ENCODE results near the gene NEK5.
A peak's percentile ranks its signal among the peaks of the same experiment; 100 is the strongest.
"Not testable (repeated sequence)": the region's sequence is repeated elsewhere in the genome, so short reads cannot be mapped to it uniquely, and the experiment has no call there.

NEK5 gene

DNA sequence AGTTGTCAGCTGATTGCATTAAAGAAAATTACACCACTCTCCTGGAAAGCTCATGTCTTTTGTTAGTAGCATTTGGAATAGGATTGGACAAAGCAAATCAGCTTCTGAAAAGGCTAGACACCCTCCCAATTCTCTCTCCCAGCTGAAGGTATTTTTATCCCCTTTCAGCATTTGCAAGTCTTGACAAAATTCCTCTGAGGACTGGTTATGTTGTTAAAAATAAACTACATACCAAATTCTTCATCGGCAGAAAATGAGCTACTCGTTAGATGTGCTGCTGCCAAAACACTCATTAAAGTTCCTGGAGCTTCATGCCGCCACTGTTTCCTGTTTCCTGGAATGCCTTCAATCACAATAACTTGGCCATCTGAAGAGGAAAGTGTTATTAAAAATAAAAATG lies 67.3 kb downstream of the NEK5 start:
- DNase-seq (ENCODE audit: low read depth): no peak

DNA sequence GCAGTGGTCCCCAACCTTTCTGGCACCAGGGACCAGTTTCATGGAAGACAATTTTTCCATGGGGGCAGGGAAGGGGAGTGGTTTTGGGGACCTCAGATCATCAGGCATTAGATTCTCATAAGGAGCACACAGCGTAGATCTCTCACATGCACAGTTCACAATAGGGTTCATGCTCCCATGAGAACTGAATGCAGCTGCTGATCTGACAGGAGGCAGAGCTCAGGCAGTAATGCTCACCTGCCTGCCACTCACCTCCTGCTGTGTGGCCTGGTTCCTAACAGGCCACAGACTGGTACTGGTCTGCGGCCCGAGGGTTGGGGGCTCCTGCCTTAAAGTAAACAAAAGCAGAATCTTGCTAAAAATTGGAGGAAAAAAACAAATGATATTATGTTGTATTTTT lies 67.8 kb downstream of the NEK5 start:
- not testable (repeated sequence) for DNase-seq (ENCODE audit: low read depth)

DNA sequence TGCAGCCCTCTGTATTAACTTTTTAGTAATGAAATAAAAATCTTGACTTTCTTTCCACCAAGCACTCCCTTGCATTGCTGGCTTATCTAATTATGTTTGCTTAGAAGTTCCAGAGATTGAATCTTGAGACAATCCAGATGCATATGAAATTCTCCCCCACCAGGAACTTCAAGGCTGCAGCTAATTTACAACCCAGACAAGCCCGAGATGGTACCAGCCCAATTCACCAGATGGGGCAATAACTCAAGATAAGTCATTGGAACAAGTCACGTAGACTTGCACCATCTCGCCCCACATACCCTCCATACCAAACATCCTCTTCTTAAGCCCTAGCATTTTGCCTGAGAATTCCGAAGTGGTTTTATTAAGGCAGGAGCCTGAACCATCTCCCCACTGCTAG lies 75.4 kb downstream of the NEK5 start:
- no peak for DNase-seq (ENCODE audit: low read depth)

DNA sequence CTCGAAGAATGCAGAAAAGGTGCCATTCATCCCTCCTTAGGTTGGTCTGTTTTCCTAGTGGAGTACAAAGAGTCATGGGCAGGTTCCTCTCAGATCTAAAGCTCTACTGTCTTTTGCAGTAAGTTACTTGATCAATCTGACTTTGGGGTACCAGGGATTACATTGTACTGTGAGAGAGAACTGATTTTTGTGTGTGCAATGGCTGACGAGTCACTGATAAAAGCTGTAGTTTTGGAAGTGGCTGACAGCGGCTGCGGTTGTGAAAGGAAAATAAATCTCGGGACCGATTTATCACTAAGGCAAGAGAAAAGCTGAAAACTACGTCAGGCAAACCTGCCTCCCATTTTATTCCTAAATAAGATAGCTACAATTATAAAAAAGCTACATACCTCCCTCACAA lies 77.5 kb downstream of the NEK5 start:
- no peak for DNase-seq (ENCODE audit: low read depth)

DNA sequence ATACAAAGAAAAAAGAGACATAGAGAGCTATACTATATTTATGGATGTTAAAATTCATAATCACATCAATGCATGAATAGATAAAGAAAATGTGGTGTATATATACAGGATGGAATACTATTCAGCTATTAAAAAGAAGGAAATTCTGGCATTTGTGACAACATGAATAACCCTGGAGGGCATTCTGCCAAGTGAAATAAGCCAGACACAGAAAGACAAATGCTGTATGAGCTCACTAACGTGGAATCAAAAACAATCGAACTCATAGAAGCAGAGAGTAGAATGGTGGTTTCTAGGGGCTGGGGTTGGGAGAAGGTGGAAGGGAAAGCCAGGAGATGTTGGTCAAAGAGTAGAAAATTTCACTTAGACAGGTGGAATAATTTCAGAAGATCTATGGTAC lies 80.4 kb downstream of the NEK5 start:
- DNase-seq (ENCODE audit: low read depth): no peak

DNA sequence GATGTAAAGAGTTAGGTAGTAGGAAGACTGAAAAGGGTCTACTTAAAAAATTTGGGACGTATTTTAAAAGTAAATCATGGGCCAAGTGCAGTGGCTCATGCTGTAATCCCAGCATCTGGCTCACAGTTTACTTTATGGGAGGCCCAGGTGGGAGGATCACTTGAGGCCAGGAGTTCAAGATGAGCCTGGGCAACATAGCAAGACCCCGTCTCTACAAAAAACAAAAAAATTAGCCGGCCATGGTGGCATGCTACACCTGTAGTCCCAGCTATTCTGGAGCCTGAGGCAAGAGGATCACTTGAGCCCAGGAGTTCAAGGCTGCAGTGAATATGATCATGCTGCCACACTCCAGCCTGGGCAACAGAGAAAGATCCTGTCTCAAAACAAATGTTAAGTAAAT lies 81.4 kb downstream of the NEK5 start:
- no peak for DNase-seq (ENCODE audit: low read depth)

DNA sequence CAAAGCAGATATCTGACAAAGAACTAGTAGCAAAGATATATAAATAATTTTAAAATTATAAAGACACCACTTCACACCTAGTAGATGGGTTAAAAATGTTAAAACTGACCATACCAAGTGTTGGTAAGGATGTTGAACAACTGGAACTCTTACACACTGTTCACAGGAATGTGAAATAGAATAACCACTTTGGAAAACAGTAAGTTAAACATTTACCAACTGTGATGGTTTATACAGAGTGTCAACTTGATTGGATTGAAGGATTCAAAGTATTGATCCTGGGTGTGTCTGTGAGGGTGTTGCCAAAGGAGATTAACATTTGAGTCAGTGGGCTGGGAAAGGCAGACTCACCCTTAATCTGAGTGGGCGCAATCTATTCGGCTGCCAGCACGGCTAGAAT lies 85.2 kb downstream of the NEK5 start:
- DNase-seq (ENCODE audit: low read depth): no peak

DNA sequence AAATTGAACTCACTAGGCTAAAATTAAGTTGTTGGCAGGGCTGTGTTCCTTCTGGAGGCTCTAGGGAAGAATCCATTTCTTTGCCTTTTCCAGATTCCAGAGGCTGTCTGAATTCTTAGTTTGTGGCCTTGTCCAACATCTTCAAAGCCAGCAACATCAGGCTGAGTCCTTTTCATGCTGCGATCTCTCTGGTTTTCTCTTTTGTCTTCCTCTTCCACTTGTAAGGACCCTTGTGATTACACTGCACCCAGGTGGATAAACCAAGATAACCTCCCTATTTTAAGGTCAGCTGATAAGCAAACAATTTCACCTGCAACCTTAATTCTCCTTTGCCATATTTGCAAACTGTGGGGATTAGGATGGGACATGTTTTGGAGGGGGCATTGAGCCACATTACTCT lies 92.8 kb downstream of the NEK5 start:
- no peak for DNase-seq (ENCODE audit: low read depth)

DNA sequence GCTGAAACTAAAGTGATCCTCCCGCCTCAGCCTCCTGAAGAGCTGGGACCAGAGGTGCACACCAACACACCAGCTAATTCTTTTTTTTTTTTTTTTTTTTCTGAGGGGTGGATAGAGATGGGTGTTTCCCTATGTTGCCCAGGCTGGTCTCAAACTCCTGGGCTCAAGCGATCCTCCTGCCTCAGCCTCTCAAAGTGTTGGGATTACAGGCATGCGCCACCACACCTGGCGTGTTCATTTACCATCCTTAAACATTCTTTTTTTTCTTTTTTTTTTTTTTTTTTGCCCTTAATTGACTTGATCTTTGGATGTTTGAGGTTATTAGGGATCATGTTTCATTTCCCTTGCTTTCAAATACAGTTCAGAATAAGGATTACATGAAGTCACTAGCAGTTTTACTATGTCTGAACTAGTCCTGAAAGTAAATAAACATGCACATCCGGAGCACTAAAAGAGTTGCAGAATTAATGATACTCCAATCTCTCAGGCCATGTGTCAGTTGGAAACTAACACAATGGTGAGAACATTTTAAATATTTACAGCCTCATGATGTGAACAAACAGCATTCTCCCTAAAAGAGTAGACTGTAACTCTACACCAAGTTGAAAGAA lies 94.2 kb downstream of the NEK5 start:
- no peak for DNase-seq (ENCODE audit: low read depth)

DNA sequence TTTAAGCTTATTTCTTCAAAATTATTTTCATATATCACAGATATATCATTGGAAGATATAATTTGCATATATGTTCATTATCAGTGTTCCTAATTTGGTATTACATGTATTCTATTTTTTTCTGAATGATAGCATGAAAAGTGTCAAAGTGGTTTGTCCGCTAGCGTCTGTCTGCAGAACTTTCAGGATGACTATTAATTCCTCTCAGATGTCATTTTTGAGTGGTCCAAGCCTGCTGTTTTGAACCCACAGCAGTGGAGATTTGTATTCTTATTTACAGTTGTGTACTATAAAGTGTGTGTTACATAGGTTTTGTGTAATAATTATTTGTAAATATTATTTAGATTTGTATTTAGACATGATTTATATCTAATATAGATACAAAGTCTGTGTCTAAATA lies 95.8 kb downstream of the NEK5 start:
- DNase-seq (ENCODE audit: low read depth): no peak

DNA sequence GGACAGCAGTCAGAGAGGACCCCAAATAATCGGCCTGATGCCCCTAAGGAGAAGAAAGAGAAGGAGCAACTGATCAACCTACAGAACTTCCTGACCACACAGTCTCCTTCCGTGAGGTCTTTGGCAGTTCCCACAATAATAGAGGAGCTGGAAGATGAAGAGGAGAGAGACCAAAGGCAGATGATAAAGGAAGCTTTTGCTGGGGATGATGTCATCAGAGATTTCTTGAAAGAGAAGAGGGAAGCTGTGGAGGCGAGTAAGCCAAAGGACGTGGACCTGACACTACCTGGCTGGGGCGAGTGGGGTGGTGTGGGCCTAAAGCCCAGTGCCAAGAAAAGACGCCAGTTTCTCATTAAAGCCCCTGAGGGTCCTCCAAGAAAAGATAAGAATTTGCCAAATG lies 98.5 kb downstream of the NEK5 start:
- not testable (repeated sequence) for DNase-seq (ENCODE audit: low read depth)

DNA sequence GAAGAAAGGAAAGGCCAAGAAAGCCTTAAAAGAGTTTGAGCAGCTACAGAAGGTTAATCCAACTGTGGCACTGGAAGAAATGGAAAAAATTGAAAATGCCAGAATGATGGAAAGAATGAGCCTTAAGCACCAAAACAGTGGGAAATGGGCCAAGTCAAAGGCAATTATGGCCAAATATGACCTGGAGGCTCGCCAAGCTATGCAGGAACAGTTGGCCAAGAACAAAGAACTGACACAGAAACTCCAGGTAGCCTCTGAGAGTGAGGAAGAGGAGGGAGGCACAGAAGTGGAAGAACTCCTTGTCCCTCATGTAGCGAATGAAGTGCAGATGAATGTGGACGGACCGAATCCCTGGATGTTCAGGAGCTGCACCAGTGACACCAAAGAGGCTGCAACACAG lies 99.3 kb downstream of the NEK5 start:
- DNase-seq (ENCODE audit: low read depth): no peak

DNA sequence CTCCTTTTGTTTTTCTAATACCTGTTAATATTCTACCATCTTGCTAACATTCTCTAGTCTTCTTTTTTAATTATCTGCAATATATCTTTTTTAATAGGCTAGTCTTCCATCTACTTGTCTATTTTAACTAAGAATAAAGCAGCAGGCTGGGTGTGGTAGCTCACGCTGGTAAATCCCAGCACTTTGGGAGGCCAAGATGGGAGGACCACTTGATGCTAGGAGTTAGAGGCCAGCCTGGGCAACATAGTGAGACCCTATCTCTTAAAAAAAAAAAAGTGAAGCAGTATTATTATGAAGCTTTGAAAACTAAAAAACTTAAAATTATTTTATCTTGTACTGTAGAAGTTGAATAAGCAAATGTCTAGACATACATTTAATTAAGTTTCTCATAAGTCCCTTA lies 101.0 kb downstream of the NEK5 start:
- DNase-seq (ENCODE audit: low read depth): no peak

DNA sequence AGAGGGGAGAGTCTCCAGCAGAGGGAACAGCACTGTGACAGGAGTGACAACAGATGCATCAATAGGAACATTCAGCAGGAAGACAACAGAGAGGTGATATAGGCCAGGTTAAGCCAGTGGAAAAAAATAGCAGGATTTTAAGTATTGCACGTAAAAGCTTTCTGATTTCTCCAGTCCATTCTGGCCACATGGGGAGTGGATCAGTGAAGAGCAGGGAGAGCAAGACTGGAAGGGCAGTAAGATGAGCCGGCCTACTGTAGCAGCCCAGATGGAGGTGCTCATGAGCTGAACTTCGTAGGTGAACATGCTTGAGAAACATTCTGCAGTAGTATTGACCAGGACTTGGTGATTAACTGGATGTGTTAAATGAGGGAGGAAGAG lies 102.6 kb downstream of the NEK5 start:
- no peak for DNase-seq (ENCODE audit: low read depth)

DNA sequence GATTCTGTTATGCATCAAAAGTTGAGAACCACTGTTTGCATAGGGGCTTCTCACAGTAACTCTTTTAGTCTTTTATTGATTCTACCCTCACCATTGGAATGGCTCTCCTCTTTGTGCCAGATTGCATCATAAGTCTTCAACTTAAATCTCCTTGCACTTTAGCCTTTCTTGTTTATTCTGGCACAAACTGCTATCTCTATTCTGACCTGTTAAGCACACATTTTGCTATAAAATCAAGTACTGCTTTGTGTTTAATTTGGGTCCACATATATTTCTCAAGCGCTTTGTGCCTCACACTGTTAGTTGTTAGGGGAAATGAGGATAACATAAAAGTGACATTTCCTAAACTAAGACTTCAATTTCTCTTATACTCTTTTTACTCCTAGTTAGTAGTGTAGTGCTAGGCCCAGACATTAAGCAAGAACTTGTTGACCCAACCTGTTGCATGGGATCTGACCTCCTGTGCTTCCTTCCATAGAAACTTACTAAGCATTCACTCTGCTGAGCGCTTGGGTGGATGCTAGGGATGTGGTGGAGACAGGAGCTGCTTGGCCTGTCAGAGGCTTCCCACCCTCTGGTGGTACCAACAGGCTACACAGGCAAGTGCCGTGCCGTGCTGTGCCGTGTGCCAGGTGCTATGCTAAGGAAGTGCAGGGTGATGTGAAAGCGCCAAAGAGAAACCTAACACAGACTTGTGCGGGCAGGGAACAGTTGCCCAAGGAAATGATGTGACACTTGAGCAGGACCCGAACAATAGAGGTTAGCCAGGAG lies 103.2 kb downstream of the NEK5 start:
- DNase-seq (ENCODE audit: low read depth): no peak

DNA sequence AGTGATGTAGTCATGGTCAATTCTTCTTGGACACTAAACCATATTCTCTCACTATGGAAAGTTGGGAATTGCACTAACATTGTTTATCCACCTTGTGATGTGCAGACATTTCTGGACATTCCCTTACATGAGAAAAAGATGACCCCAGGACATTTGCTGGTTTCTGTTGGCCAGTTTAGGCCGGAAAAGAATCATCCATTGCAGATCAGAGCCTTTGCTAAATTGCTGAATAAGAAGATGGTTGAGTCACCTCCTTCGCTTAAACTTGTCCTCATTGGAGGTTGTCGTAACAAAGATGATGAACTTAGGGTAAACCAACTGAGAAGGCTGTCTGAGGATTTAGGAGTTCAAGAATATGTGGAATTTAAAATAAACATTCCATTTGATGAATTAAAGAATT lies 104.4 kb downstream of the NEK5 start, which contains the start of gene UTP14C:
TSS of gene UTP14C (plus strand) at position 211 of the 400 bp plus-strand sequence. CDS start 4,114 bp downstream, outside the sequence.
- no peak for DNase-seq (ENCODE audit: low read depth)

DNA sequence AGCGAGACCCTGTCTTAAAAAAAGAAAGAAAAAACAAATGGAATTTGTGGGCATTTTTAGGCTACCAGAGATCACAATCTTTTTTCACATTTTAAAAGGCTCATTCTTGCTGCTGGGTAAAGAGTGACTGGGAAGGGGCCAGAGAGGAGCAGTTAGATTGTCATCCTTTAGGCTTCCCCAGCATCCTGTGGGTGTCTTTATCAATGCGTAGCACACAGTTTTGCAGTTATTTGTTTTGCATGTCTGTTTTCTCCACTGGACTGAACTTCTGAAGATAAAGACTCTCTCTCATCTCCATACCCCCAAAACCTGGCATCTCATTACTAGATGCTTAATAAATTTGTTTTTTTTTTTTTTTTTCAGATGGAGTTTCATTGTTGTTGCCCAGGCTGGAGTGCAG lies 106.5 kb downstream of the NEK5 start:
- no peak for DNase-seq (ENCODE audit: low read depth)

DNA sequence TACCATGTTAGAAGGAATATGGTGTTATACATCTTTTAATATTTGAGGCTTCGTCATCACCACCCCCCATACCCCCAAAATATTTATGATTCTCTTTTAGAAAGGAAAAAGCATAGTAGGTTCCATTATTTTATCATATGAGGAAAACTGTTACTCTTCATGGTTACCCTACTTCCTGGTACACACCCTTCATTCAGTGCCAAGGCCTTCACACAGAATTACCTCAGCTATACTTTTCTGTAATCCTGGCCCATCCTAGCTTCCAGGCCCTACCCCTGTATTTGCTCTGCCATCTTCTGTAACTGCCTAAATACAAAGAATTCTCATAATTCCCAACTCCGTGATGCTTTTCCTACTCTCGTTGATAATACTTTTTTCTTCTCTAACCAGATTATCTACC lies 108.7 kb downstream of the NEK5 start:
- no peak for DNase-seq (ENCODE audit: low read depth)

DNA sequence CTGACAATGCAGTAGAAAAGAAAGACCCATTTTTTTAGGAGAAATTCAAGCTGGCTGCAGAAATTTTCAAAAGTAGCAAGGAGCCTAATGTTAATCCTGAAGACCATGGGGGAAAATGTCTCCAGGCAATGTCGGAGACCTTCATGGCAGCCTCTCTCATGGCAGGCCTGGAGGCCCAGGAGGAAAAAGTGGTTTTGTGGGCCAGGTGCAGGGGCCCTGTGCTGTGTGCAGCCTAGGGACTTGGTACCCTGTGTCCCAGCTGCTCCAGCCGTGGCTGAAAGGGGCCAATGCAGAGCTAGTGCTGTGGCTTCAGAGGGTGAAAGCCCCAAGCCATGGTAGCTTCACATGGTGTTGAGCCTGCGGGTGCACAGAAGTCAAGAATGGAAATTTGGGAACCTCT lies 112.6 kb downstream of the NEK5 start:
- DNase-seq (ENCODE audit: low read depth): no peak

DNA sequence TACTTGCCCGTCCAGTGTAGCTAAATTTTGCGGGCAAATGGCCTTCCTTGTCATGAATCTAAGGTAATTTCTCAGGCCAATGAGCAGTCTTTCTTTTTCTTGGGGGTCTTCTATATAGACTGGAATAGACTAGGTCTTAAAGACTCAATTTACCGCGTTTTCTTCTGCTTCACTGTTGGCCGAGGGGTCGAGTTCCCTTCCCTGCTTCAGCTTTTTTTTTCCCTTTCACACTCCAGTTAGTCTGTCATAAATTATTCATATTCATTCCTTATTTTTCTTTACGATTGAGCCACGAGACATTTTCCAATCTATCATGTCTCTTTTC lies 116.4 kb downstream of the NEK5 start:
- DNase-seq (ENCODE audit: low read depth): no peak

DNA sequence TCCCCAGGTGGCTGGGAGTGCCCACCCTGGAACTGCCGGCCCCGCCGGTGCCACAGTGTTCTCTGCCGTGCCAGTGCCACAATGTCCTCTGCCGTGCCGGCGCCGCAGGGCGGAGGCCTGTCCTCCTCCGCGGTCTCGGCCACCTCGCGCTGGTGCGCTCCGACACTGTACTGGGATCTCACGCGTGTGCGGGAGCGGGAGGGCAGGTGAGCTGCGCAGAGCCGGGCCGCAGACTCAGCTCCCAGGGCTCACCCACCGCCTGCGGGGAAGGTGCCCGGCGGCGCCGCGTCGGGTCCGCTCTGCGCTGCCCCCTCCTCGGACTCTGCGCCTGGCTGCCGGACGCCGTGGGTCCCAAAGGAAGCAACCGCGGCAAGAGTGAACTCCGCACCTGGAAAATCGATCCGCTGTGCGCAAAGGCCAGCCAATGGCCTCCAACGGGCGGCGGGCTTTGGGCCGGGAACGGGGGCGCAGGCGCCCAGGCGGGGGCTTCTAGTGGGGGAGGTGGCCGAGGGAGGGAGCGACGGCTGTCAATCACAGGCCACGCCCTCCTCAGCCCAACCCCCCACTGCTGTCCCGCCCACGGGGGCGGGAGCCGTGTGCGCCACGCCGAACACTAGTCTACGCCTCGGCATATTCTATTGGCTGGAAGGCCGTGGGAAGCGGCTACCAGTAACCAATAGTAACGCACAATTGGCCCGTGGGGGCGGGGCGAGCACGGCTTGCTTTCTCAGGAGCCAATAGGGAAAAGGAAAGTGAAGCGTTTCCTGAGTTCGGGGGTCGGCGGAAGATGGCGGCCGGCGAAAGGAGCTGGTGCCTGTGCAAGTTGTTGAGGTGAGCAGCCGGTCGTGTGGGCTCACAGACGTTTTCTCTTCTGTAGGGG lies 117.0 kb downstream of the NEK5 start, which contains the start of gene ALG11:
TSS of gene ALG11 (plus strand) at position 767 of the 880 bp plus-strand sequence. CDS start at position 788, 21 bp downstream.
- DNase-seq (ENCODE audit: low read depth): peak; percentile 96

DNA sequence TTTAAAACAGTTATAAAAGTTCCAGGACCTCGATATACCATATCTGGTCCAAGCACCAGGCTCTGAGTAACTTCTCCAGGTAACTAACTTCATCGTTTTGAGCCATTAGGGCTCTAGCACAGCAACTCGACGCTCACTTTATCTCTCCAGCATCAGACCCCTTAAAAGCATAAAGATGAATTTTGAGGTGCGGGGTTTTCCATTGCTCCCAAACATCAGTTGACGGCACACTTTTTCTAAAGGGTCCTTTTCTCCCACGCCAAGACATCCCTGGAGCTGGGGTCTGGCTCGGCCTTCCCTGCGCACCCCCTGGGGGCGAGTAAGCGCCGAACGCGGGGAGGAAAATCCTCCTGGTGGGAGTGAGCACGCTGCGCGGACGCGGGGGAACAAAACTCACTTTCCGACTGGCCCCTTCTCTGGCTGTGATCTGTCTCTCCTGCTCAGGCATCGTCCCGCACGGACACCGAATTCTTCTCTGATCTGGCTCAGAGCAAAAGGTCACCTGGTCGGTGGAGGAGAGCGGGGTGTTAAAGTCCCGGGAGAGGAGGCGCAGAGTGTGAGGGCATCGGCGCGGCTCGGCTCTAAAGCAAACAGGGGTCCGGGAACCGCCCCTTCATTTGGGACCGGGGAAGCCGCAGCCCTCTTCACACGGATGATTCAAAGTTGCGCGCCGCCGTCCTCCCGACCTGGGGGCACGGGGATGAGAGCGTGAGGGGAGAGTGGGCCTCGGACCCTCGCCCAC lies 117.8 kb downstream of the NEK5 start, which contains the start of gene ATP7B:
TSS of gene ATP7B (minus strand) at position 561 of the 742 bp plus-strand sequence. CDS start at position 448, 113 bp downstream.
- DNase-seq (ENCODE audit: low read depth): no peak
